Endothelial cell of umbilical vein (primary cell): ENCODE data around the gene TEX54. TPM values are rescaled to one million over a fixed set of nuclear protein-coding genes. Genes with fewer than 3 reads are reported as not detected.
A peak's percentile ranks its signal among the peaks of the same experiment; 100 is the strongest.

Experiments used
- BruUV-seq: library from RNA; stranded (reverse); fragments of 400-500 nt; replicated peaks from 2 replicates; lab custom pipeline; 2021; lab: Mats Ljungman, UMichigan
- CTCF ChIA-PET: fragments of 300-600, 350-600 bp; sonication (Branson Sonifier 250); formaldehyde crosslinking; loops from one replicate; lab custom pipeline; 2021; ENCODE audit warnings: antibody characterized with exemption, inconsistent platforms; lab: Charles Lee
- POLR2A ChIA-PET: fragments of 300-600, 350-600 bp; sonication (Branson Sonifier 250); formaldehyde crosslinking; loops from one replicate; lab custom pipeline; 2021; ENCODE audit warnings: antibody characterized with exemption, inconsistent platforms; lab: Charles Lee
- DNase-seq: peaks from one replicate; pipeline ENCODE4 v3.0.0-alpha.2; 2011; ENCODE audit warnings: low read depth, low spot score
- FAIRE-seq: peaks from 2 replicates; lab custom pipeline; 2011; peaks lifted over from hg19 to GRCh38; lab: Jason Lieb, UNC
- H2AFZ ChIP-seq: 2 replicates; pipeline ENCODE4 v1.6.0; 2012; ENCODE audit warnings: low read depth, low read length, control low read depth, inconsistent platforms
- H3K27ac ChIP-seq: 2 replicates; pipeline ENCODE4 v1.5.1; 2011; ENCODE audit warnings: low read depth, mild to moderate bottlenecking, control low read depth, low read length, moderate library complexity; ENCODE audit not compliant: insufficient read depth
- H3K27me3 ChIP-seq, 2 experiments: 2 replicates each; pipeline versions ENCODE4 v1.6.0 to v1.6.1; 2011; ENCODE audit warnings: low read length in 2 of 2, mixed read lengths in 1 of 2; ENCODE audit not compliant: control insufficient read depth in 2 of 2, insufficient read depth in 2 of 2
- H3K36me3 ChIP-seq, 2 experiments: 2 replicates in 1 of 2; 3 replicates in 1 of 2; pipeline ENCODE4 v1.5.1; 2011; ENCODE audit warnings: low read length in 2 of 2, mild to moderate bottlenecking in 1 of 2, moderate library complexity in 1 of 2; ENCODE audit not compliant: control insufficient read depth in 2 of 2, insufficient read depth in 2 of 2; ENCODE audit errors: extremely low read depth in 1 of 2
- H3K4me1 ChIP-seq: 3 replicates; pipeline ENCODE4 v1.5.1; 2011; ENCODE audit warnings: mild to moderate bottlenecking, low read length; ENCODE audit not compliant: control insufficient read depth, insufficient read depth; ENCODE audit errors: extremely low read depth
- H3K4me2 ChIP-seq: 2 replicates; pipeline ENCODE4 v1.6.1; 2011; ENCODE audit warnings: low read length, control low read depth, mixed read lengths; ENCODE audit not compliant: insufficient read depth
- H3K4me3 ChIP-seq, 3 experiments: fragments of 200-600 bp in 1 of 3; sonication (generic), shearing (Covaris generic) in 1 of 3; replicated peaks in 1 of 3; 2 replicates each; pipeline ENCODE4 v1.5.1; 2011 to 2016; ENCODE audit warnings: control low read depth in 3 of 3, low read length in 3 of 3, mild to moderate bottlenecking in 2 of 3, inconsistent platforms in 1 of 3, low read depth in 1 of 3, moderate library complexity in 1 of 3; ENCODE audit not compliant: insufficient read depth in 1 of 3
- H3K79me2 ChIP-seq: 2 replicates; pipeline ENCODE4 v1.6.0; 2012; ENCODE audit warnings: low read length, inconsistent platforms; ENCODE audit not compliant: control insufficient read depth, insufficient read depth
- H3K9ac ChIP-seq: replicated peaks from 2 replicates; pipeline ENCODE3; 2011; ENCODE audit warnings: low read length, control low read depth; ENCODE audit not compliant: insufficient read depth; ENCODE audit errors: extremely low read depth
- H3K9me1 ChIP-seq: replicated peaks from 3 replicates; pipeline ENCODE4 v1.6.0; 2011; ENCODE audit warnings: mild to moderate bottlenecking, low read length; ENCODE audit not compliant: control insufficient read depth, insufficient read depth; ENCODE audit errors: extremely low read depth
- H3K9me3 ChIP-seq: replicated peaks from 2 replicates; pipeline ENCODE4 v1.5.1; 2012; ENCODE audit warnings: low read length, inconsistent platforms; ENCODE audit not compliant: control insufficient read depth, insufficient read depth
- H4K20me1 ChIP-seq: replicated peaks from 2 replicates; pipeline ENCODE3; 2011; ENCODE audit warnings: mild to moderate bottlenecking, low read length; ENCODE audit not compliant: control insufficient read depth, insufficient read depth; ENCODE audit errors: extremely low read depth
- CTCF ChIP-seq, 2 donors: IDR thresholded peaks; 1 replicate in 1 of 2; 2 replicates in 1 of 2; pipeline ENCODE4 v1.5.1; 2011; ENCODE audit warnings: low read length in 2 of 2, mild to moderate bottlenecking in 2 of 2, moderate library complexity in 2 of 2, control low read depth in 1 of 2, inconsistent platforms in 1 of 2, low read depth in 1 of 2; ENCODE audit not compliant: insufficient read depth in 1 of 2; ENCODE audit errors: extremely low read depth in 1 of 2
- FOS ChIP-seq: IDR thresholded peaks from 2 replicates; pipeline ENCODE4 v1.6.1; 2011; ENCODE audit warnings: mild to moderate bottlenecking, low read length, moderate library complexity, borderline replicate concordance; ENCODE audit not compliant: insufficient read depth
- GATA2 ChIP-seq: IDR thresholded peaks from 2 replicates; pipeline ENCODE4 v1.7.0; 2011; ENCODE audit warnings: low read depth, mild to moderate bottlenecking, moderate library complexity, mixed read lengths, low read length; ENCODE audit not compliant: insufficient read length, insufficient read depth
- JUN ChIP-seq: IDR thresholded peaks from 2 replicates; pipeline ENCODE4 v1.6.1; 2011; ENCODE audit warnings: borderline replicate concordance, low read depth; ENCODE audit not compliant: insufficient read length, insufficient read depth
- MAX ChIP-seq: IDR thresholded peaks from 2 replicates; pipeline ENCODE4 v1.6.1; 2011; ENCODE audit not compliant: insufficient read depth, insufficient read length
- MYC ChIP-seq: IDR thresholded peaks from one replicate; pipeline ENCODE4 v1.6.1; 2011; ENCODE audit warnings: mild to moderate bottlenecking, low read depth, low read length
- POLR2A ChIP-seq: IDR thresholded peaks from 2 replicates; pipeline ENCODE4 v1.6.1; 2012; ENCODE audit warnings: low read depth, mild to moderate bottlenecking, control low read depth, low read length
- dilution Hi-C: fragments of 300-500 bp; cut with MboI; formaldehyde crosslinking; loops from one replicate; pipeline ENCODE4 v1.15.0; 2019; ENCODE audit warnings: low sequenced_read_pairs; ENCODE audit not compliant: extremely low pct_ligation_motif_present
- intact Hi-C: fragments of 100-400 bp; cut with micrococcal nuclease; formaldehyde crosslinking; loops from one replicate; pipeline ENCODE4 v1.10.0; 2022
- polyA plus RNA-seq, 4 experiments: library from polyadenylated mRNA; depleted of rRNA in 3 of 4; stranded (reverse) in 3 of 4; unstranded in 1 of 4; fragments of >200 nt; gene quantifications; 2 replicates each; pipeline versions ENCODE4 v1.2.1 to v1.2.3, GENCODE V29; 2011 to 2012; ENCODE audit warnings: missing spikeins in 1 of 4
- total RNA-seq: library from RNA; stranded (reverse); gene quantifications from 2 replicates; pipeline ENCODE4 v1.2.3, GENCODE V29; 2021

The TEX54 gene
- total and polyA plus RNA-seq, 2 donors (not counting 3 experiments of a cell fraction or from before 2014, with no cell fraction given), result not detected

GRCh38 chr11:62875698-62876478, 43.2 kb upstream of the TEX54 start:
- TF ChIP-seq FOS (no peak), GATA2 (no peak), POLR2A (no peak), CTCF (IDR thresholded peaks at IDR 0.05; ENCODE audit: extremely low read depth in 1 of 2, insufficient read depth in 1 of 2, low read depth in 1 of 2, low read length in 2 of 2) (no peak), MYC (no peak), MAX (no peak), JUN (no peak)
- ChIA-PET CTCF (interaction anchor here (1.4 to 2.9 kb wide), 2 partner anchors 11 to 89 kb away, joined by 7 to 10 read pairs; partner anchors contain the start of gene TMEM179B), POLR2A (no interaction called here)
- H3K9me3 ChIP-seq, result no peaks in the 10 kb centered on the region
- no peak overlapping the region for H2AFZ ChIP-seq
- no peak overlapping the region for H3K4me2 ChIP-seq
- no peaks in the 10 kb centered on the region for H3K27me3 ChIP-seq
- H4K20me1 ChIP-seq, result no peaks in the 10 kb centered on the region
- no peak overlapping the region for H3K4me3 ChIP-seq
- H3K36me3 ChIP-seq, result peaks cover 0 to 4% of the 10 kb centered on the region in 2 experiments
- H3K4me1 ChIP-seq, result peaks cover 12% of the 10 kb centered on the region
- H3K27ac ChIP-seq, result no peak overlapping the region
- FAIRE-seq (peak; percentile 61), DNase-seq (no peak)
- BruUV-seq, result no TSS peak
- intact Hi-C loops (no loop called here), dilution Hi-C loops (no loop called here)
- H3K9ac ChIP-seq, result no peak overlapping the region
- H3K9me1 ChIP-seq, result no peaks in the 10 kb centered on the region
- H3K79me2 ChIP-seq, result peaks cover 7% of the 10 kb centered on the region
